Endothelial cell of umbilical vein (primary cell): ENCODE data around the gene MAPK8. TPM values are rescaled to one million over a fixed set of nuclear protein-coding genes. Genes with fewer than 3 reads are reported as not detected.

ENCODE experiments used
- BruUV-seq: library from RNA; stranded (reverse); fragments of 400-500 nt; replicated peaks from 2 replicates; lab custom pipeline; 2021; lab: Mats Ljungman, UMichigan
- CTCF ChIA-PET: fragments of 300-600, 350-600 bp; sonication (Branson Sonifier 250); formaldehyde crosslinking; loops from one replicate; lab custom pipeline; 2021; ENCODE audit warnings: antibody characterized with exemption, inconsistent platforms; lab: Charles Lee
- POLR2A ChIA-PET: fragments of 300-600, 350-600 bp; sonication (Branson Sonifier 250); formaldehyde crosslinking; loops from one replicate; lab custom pipeline; 2021; ENCODE audit warnings: antibody characterized with exemption, inconsistent platforms; lab: Charles Lee
- DNase-seq: peaks from one replicate; pipeline ENCODE4 v3.0.0-alpha.2; 2011; ENCODE audit warnings: low read depth, low spot score
- FAIRE-seq: peaks from 2 replicates; lab custom pipeline; 2011; peaks lifted over from hg19 to GRCh38; lab: Jason Lieb, UNC
- H2AFZ ChIP-seq: 2 replicates; pipeline ENCODE4 v1.6.0; 2012; ENCODE audit warnings: low read depth, low read length, control low read depth, inconsistent platforms
- H3K27ac ChIP-seq: 2 replicates; pipeline ENCODE4 v1.5.1; 2011; ENCODE audit warnings: low read depth, mild to moderate bottlenecking, control low read depth, low read length, moderate library complexity; ENCODE audit not compliant: insufficient read depth
- H3K27me3 ChIP-seq, 2 experiments: 2 replicates each; pipeline versions ENCODE4 v1.6.0 to v1.6.1; 2011; ENCODE audit warnings: low read length in 2 of 2, mixed read lengths in 1 of 2; ENCODE audit not compliant: control insufficient read depth in 2 of 2, insufficient read depth in 2 of 2
- H3K36me3 ChIP-seq, 2 experiments: 2 replicates in 1 of 2; 3 replicates in 1 of 2; pipeline ENCODE4 v1.5.1; 2011; ENCODE audit warnings: low read length in 2 of 2, mild to moderate bottlenecking in 1 of 2, moderate library complexity in 1 of 2; ENCODE audit not compliant: control insufficient read depth in 2 of 2, insufficient read depth in 2 of 2; ENCODE audit errors: extremely low read depth in 1 of 2
- H3K4me1 ChIP-seq: 3 replicates; pipeline ENCODE4 v1.5.1; 2011; ENCODE audit warnings: mild to moderate bottlenecking, low read length; ENCODE audit not compliant: control insufficient read depth, insufficient read depth; ENCODE audit errors: extremely low read depth
- H3K4me2 ChIP-seq: 2 replicates; pipeline ENCODE4 v1.6.1; 2011; ENCODE audit warnings: low read length, control low read depth, mixed read lengths; ENCODE audit not compliant: insufficient read depth
- H3K4me3 ChIP-seq, 3 experiments: fragments of 200-600 bp in 1 of 3; sonication (generic), shearing (Covaris generic) in 1 of 3; replicated peaks in 1 of 3; 2 replicates each; pipeline ENCODE4 v1.5.1; 2011 to 2016; ENCODE audit warnings: control low read depth in 3 of 3, low read length in 3 of 3, mild to moderate bottlenecking in 2 of 3, inconsistent platforms in 1 of 3, low read depth in 1 of 3, moderate library complexity in 1 of 3; ENCODE audit not compliant: insufficient read depth in 1 of 3
- H3K79me2 ChIP-seq: 2 replicates; pipeline ENCODE4 v1.6.0; 2012; ENCODE audit warnings: low read length, inconsistent platforms; ENCODE audit not compliant: control insufficient read depth, insufficient read depth
- H3K9ac ChIP-seq: replicated peaks from 2 replicates; pipeline ENCODE3; 2011; ENCODE audit warnings: low read length, control low read depth; ENCODE audit not compliant: insufficient read depth; ENCODE audit errors: extremely low read depth
- H3K9me1 ChIP-seq: replicated peaks from 3 replicates; pipeline ENCODE4 v1.6.0; 2011; ENCODE audit warnings: mild to moderate bottlenecking, low read length; ENCODE audit not compliant: control insufficient read depth, insufficient read depth; ENCODE audit errors: extremely low read depth
- H3K9me3 ChIP-seq: replicated peaks from 2 replicates; pipeline ENCODE4 v1.5.1; 2012; ENCODE audit warnings: low read length, inconsistent platforms; ENCODE audit not compliant: control insufficient read depth, insufficient read depth
- H4K20me1 ChIP-seq: replicated peaks from 2 replicates; pipeline ENCODE3; 2011; ENCODE audit warnings: mild to moderate bottlenecking, low read length; ENCODE audit not compliant: control insufficient read depth, insufficient read depth; ENCODE audit errors: extremely low read depth
- EZH2 ChIP-seq: IDR thresholded peaks from 2 replicates; pipeline ENCODE4 v1.6.1; 2012; ENCODE audit warnings: borderline replicate concordance, low read depth, mild to moderate bottlenecking, moderate library complexity, low read length, inconsistent platforms; ENCODE audit not compliant: severe bottlenecking
- FOS ChIP-seq: IDR thresholded peaks from 2 replicates; pipeline ENCODE4 v1.6.1; 2011; ENCODE audit warnings: mild to moderate bottlenecking, low read length, moderate library complexity, borderline replicate concordance; ENCODE audit not compliant: insufficient read depth
- GATA2 ChIP-seq: IDR thresholded peaks from 2 replicates; pipeline ENCODE4 v1.7.0; 2011; ENCODE audit warnings: low read depth, mild to moderate bottlenecking, moderate library complexity, mixed read lengths, low read length; ENCODE audit not compliant: insufficient read length, insufficient read depth
- JUN ChIP-seq: IDR thresholded peaks from 2 replicates; pipeline ENCODE4 v1.6.1; 2011; ENCODE audit warnings: borderline replicate concordance, low read depth; ENCODE audit not compliant: insufficient read length, insufficient read depth
- MYC ChIP-seq: IDR thresholded peaks from one replicate; pipeline ENCODE4 v1.6.1; 2011; ENCODE audit warnings: mild to moderate bottlenecking, low read depth, low read length
- POLR2A ChIP-seq: IDR thresholded peaks from 2 replicates; pipeline ENCODE4 v1.6.1; 2012; ENCODE audit warnings: low read depth, mild to moderate bottlenecking, control low read depth, low read length
- POLR2AphosphoS5 ChIP-seq: IDR thresholded peaks from 2 replicates; pipeline ENCODE4 v1.6.1; 2012; ENCODE audit warnings: low read depth, mild to moderate bottlenecking, control low read depth, low read length, moderate library complexity; ENCODE audit not compliant: insufficient read depth
- dilution Hi-C: fragments of 300-500 bp; cut with MboI; formaldehyde crosslinking; loops from one replicate; pipeline ENCODE4 v1.15.0; 2019; ENCODE audit warnings: low sequenced_read_pairs; ENCODE audit not compliant: extremely low pct_ligation_motif_present
- intact Hi-C: fragments of 100-400 bp; cut with micrococcal nuclease; formaldehyde crosslinking; loops from one replicate; pipeline ENCODE4 v1.10.0; 2022
- polyA plus RNA-seq, 4 experiments: library from polyadenylated mRNA; depleted of rRNA in 3 of 4; stranded (reverse) in 3 of 4; unstranded in 1 of 4; fragments of >200 nt; gene quantifications; 2 replicates each; pipeline versions ENCODE4 v1.2.1 to v1.2.3, GENCODE V29; 2011 to 2012; ENCODE audit warnings: missing spikeins in 1 of 4
- total RNA-seq: library from RNA; stranded (reverse); gene quantifications from 2 replicates; pipeline ENCODE4 v1.2.3, GENCODE V29; 2021
- TF ChIP-seq, protein P1 (sequence below), 2 donors: IDR thresholded peaks; 1 replicate in 1 of 2; 2 replicates in 1 of 2; pipeline ENCODE4 v1.5.1; 2011; ENCODE audit warnings: low read length in 2 of 2, mild to moderate bottlenecking in 2 of 2, moderate library complexity in 2 of 2, control low read depth in 1 of 2, inconsistent platforms in 1 of 2, low read depth in 1 of 2; ENCODE audit not compliant: insufficient read depth in 1 of 2; ENCODE audit errors: extremely low read depth in 1 of 2
- TF ChIP-seq, protein P2 (sequence below): IDR thresholded peaks from 2 replicates; pipeline ENCODE4 v1.6.1; 2011; ENCODE audit not compliant: insufficient read depth, insufficient read length

The MAPK8 gene
- total and polyA plus RNA-seq, 2 donors (not counting 3 experiments of a cell fraction or from before 2014, with no cell fraction given) = 25.3 to 56.2 TPM

DNA sequence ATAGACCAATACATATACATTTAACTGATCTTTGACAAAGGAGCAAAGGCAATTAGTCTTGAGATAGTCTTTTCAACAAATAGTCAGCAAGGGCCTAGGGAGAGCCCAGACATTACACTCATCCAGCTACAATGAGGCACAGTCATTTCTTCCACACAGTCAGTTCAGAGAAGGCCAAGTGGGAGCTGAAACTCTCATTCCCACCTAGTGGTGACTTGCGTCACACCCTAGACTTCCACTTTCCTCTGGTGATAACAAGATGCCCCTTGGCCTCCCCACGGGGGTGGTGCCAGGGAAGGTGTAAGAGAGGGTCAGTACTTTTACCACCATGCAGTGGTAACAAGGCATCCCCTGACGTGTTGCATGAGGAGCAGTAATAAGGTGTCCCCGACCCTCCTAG lies 39.9 kb upstream of the MAPK8 start:
- intact Hi-C loops (no loop called here), dilution Hi-C loops (no loop called here)
- Histone ChIP-seq H3K9ac (no peak overlapping the region), H3K36me3 (no peaks in the 10 kb centered on the region), H3K27me3 (peaks cover 5 to 23% of the 10 kb centered on the region in 2 experiments), H3K27ac (no peak overlapping the region), H3K79me2 (no peaks in the 10 kb centered on the region), H3K4me1 (no peaks in the 10 kb centered on the region), H3K9me3 (no peaks in the 10 kb centered on the region), H3K4me3 (no peak overlapping the region), H3K9me1 (no peaks in the 10 kb centered on the region), H3K4me2 (no peak overlapping the region), H4K20me1 (no peaks in the 10 kb centered on the region), H2AFZ (no peak overlapping the region)
- FAIRE-seq (no peak), DNase-seq (no peak)
- no TSS peak for BruUV-seq
- CTCF ChIA-PET = no interaction called here
- TF ChIP-seq POLR2AphosphoS5 (no peak), EZH2 (no peak)
- POLR2A ChIA-PET = no interaction called here

DNA sequence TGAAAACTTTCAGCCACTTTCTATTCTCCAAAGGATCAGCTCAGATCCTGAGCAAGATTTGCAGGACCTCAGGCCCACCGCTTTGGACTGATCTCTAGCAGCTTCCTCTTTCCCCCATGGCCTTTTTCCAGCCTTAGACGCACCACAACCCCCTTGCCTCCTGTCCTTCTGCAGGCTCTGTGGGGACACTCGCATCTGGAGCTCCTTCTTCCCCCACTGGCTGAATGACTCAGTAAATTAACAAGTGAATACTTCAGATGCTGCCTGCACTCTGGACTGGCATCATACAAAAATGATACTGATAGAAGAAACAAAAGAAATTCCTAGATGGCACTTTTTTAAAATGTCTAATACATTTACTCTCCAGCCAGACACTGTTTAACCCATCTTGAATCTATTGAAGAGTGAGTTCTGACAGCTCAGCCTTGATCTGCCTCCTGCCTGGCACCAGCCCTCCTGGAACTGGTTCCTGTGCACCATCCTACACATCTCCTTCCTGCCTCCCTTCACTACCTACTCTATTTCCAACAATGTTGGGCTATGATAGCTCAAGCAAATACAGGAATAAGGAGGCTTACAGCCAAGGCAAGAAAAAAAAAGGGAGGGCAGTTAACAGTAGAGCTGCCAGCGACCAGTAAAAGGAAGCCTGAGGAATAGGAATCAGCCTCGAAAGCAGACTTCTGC lies 35.3 kb upstream of the MAPK8 start:
- intact Hi-C loops = no loop called here
- BruUV-seq = no TSS peak
- Histone ChIP-seq H3K9me3 (no peaks in the 10 kb centered on the region), H3K9ac (no peak overlapping the region), H3K27me3 (peaks cover 7 to 14% of the 10 kb centered on the region in 2 experiments), H3K4me2 (no peak overlapping the region), H3K36me3 (no peaks in the 10 kb centered on the region), H2AFZ (no peak overlapping the region), H3K4me1 (no peaks in the 10 kb centered on the region), H3K79me2 (no peaks in the 10 kb centered on the region), H4K20me1 (no peaks in the 10 kb centered on the region), H3K4me3 (no peak overlapping the region), H3K27ac (no peak overlapping the region), H3K9me1 (no peaks in the 10 kb centered on the region)
- ChIA-PET CTCF (no interaction called here), POLR2A (no interaction called here)
- DNase-seq (no peak), FAIRE-seq (no peak)
- TF ChIP-seq MYC (no peak), FOS (no peak), POLR2A (no peak), GATA2 (no peak), JUN (no peak), EZH2 (no peak), POLR2AphosphoS5 (no peak)
- TF ChIP-seq, protein P1, sequence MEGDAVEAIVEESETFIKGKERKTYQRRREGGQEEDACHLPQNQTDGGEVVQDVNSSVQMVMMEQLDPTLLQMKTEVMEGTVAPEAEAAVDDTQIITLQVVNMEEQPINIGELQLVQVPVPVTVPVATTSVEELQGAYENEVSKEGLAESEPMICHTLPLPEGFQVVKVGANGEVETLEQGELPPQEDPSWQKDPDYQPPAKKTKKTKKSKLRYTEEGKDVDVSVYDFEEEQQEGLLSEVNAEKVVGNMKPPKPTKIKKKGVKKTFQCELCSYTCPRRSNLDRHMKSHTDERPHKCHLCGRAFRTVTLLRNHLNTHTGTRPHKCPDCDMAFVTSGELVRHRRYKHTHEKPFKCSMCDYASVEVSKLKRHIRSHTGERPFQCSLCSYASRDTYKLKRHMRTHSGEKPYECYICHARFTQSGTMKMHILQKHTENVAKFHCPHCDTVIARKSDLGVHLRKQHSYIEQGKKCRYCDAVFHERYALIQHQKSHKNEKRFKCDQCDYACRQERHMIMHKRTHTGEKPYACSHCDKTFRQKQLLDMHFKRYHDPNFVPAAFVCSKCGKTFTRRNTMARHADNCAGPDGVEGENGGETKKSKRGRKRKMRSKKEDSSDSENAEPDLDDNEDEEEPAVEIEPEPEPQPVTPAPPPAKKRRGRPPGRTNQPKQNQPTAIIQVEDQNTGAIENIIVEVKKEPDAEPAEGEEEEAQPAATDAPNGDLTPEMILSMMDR (IDR thresholded peaks at IDR 0.05; ENCODE audit: extremely low read depth in 1 of 2, insufficient read depth in 1 of 2, low read depth in 1 of 2, low read length in 2 of 2) = no peak
- TF ChIP-seq, protein P2, sequence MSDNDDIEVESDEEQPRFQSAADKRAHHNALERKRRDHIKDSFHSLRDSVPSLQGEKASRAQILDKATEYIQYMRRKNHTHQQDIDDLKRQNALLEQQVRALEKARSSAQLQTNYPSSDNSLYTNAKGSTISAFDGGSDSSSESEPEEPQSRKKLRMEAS = no peak
- dilution Hi-C loops = no loop called here
